ENCODE data around the gene CCDC13. TPM values are rescaled to one million over a fixed set of nuclear protein-coding genes. Genes with fewer than 3 reads are reported as not detected.
"Not testable (repeated sequence)": the region's sequence is repeated elsewhere in the genome, so short reads cannot be mapped to it uniquely, and the experiment has no call there.

The CCDC13 gene
- total RNA-seq, 4 donors from 2014 or later, result 1.7 to 1.9 TPM; not detected in 2

- DNase-seq, result no peak
- Histone ChIP-seq H3K4me3 (no peak overlapping the region), H3K4me1 (no peaks in the 10 kb centered on the region), H3K27me3 (no peaks in the 10 kb centered on the region), H3K36me3 (no peaks in the 10 kb centered on the region), H3K27ac (no peak overlapping the region), H3K9me3 (no peaks in the 10 kb centered on the region)
- TF ChIP-seq POLR2A (IDR thresholded peaks at IDR 0.05) (no peak), CTCF (IDR thresholded peaks at IDR 0.05) (no peak)
- intact Hi-C loops (cut with DNase I; ENCODE audit: low total_unique reads), result no loop called here
Observed at GRCh38 chr3:42815826-42816225, 42.8 kb upstream of the CCDC13 start.

GRCh38 chr3:42814914-42815507 lies 42.0 kb upstream of the CCDC13 start:
- Histone ChIP-seq H3K9me3 (no peaks in the 10 kb centered on the region), H3K27me3 (no peaks in the 10 kb centered on the region), H3K4me1 (no peaks in the 10 kb centered on the region), H3K36me3 (no peaks in the 10 kb centered on the region), H3K27ac (no peak overlapping the region), H3K4me3 (no peak overlapping the region)
- no peak for TF ChIP-seq POLR2A (IDR thresholded peaks at IDR 0.05)
- TF ChIP-seq CTCF (IDR thresholded peaks at IDR 0.05), result no peak
- intact Hi-C loops (cut with DNase I; ENCODE audit: low total_unique reads), result no loop called here
- no peak for DNase-seq

GRCh38 chr3:42814246-42814645 lies 41.2 kb upstream of the CCDC13 start:
- H3K27ac ChIP-seq, result no peak overlapping the region
- no peak overlapping the region for H3K4me3 ChIP-seq
- no peak for DNase-seq
- intact Hi-C loops (cut with DNase I; ENCODE audit: low total_unique reads), result no loop called here
- H3K4me1 ChIP-seq, result no peaks in the 10 kb centered on the region
- H3K9me3 ChIP-seq, result no peaks in the 10 kb centered on the region
- no peaks in the 10 kb centered on the region for H3K36me3 ChIP-seq
- TF ChIP-seq POLR2A (IDR thresholded peaks at IDR 0.05), result no peak
- TF ChIP-seq CTCF (IDR thresholded peaks at IDR 0.05), result no peak
- no peaks in the 10 kb centered on the region for H3K27me3 ChIP-seq

GRCh38 chr3:42811118-42811883 lies 38.2 kb upstream of the CCDC13 start:
- H3K27ac ChIP-seq; H3K9me3 ChIP-seq; H3K4me1 ChIP-seq; H3K36me3 ChIP-seq; H3K27me3 ChIP-seq; DNase-seq; H3K4me3 ChIP-seq; intact Hi-C loops (cut with DNase I; ENCODE audit: low total_unique reads): not testable (repeated sequence)

- H3K4me1 ChIP-seq; DNase-seq; H3K27ac ChIP-seq; H3K4me3 ChIP-seq; intact Hi-C loops (cut with DNase I; ENCODE audit: low total_unique reads); H3K27me3 ChIP-seq; H3K9me3 ChIP-seq; H3K36me3 ChIP-seq: not testable (repeated sequence)
Observed at GRCh38 chr3:42810706-42811105, 37.7 kb upstream of the CCDC13 start.

GRCh38 chr3:42809202-42809601 lies 36.1 kb upstream of the CCDC13 start, which contains the start of gene ACKR2:
TSS of gene ACKR2 (plus strand) at chr3:42809445. CDS start at chr3:42864503, 55,058 bp downstream.
- TF ChIP-seq POLR2A (IDR thresholded peaks at IDR 0.05) (no peak), CTCF (IDR thresholded peaks at IDR 0.05) (no peak)
- Histone ChIP-seq H3K36me3 (no peaks in the 10 kb centered on the region), H3K4me3 (no peak within 1 kb of the TSS), H3K4me1 (no peaks in the 10 kb centered on the region), H3K27ac (no peak within 1 kb of the TSS), H3K27me3 (no peaks in the 10 kb centered on the region), H3K9me3 (no peaks in the 10 kb centered on the region)
- no peak for DNase-seq
- intact Hi-C loops (cut with DNase I; ENCODE audit: low total_unique reads), result no loop called here
